NCI-H510A (cell line): ENCODE results near the gene CLDN24.
A peak's percentile ranks its signal among the peaks of the same experiment; 100 is the strongest.

Experiments used
- DNase-seq: peaks from one replicate; lab custom pipeline; 2025; lab: John Stamatoyannopoulos, UW

CLDN24 gene

DNA sequence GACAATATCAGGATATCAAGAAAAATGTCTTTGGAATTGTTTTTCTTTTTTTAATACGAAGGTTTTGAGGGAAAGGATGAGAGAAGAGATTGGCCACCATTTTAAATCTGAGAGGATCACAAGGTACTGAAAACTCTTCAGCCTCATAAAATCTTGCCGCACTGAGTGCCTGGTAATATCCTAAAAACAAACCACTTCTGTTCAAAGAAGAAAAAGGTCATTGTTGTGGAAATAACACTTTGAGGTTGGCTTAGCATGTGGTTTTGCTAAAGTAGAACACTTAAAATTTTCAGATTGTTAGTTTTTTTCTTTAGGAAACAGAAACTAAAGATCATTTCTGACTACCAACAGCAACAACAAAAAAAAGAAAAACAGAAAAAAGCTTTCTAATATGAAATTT is 1.1 kb downstream of the CLDN24 start:
- DNase-seq: no peak

GRCh38 chr4:183320211-183321059 is 1.8 kb downstream of the CLDN24 start, which contains the start of gene CLDN22:
TSS of gene CLDN22 (minus strand) at chr4:183320276. CDS start at chr4:183320218, 58 bp downstream.
- DNase-seq: no peak

DNA sequence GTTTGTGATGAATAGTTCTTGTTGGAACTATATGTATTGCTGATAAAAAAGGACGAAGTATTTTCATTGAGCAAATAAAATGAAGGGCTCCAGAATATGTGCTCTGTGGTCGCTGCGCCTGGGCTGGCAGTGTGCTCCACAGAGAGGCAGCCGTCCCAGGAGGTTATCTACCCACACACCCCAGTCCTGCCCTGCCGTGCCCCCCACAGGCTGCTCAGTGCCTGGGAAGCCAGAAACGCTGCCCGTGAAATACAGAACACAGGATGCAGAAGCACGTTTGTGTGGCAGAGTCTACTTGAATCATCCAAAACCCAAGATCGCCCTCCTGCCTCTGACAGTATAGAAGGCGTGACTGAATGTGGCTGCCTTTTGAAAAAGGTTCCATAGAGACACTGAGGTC is 3.6 kb downstream of the CLDN24 start:
- no peak for DNase-seq

DNA sequence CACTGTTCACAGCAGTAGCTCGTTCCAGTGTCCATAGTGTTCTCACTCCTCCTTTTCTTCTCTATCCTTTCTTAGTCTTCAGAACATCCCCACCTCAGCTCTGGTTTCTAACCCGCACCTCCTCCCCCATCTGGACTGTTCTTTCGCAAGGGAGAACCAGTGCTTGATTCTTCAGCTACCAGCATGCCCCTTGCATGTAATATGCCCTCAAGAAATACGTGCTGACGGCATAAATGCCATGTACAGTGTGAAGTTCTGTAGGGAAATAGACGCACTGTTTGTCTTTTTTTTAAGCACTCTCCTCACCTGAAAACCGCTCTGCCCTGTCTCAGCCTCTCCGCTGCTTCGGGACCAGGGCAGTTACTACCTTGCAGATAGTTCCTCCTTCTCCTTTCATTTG is 7.4 kb downstream of the CLDN24 start:
- DNase-seq: no peak

GRCh38 chr4:183314336-183314735 is 7.9 kb downstream of the CLDN24 start:
- DNase-seq: no peak

GRCh38 chr4:183312841-183313240 is 9.4 kb downstream of the CLDN24 start:
- DNase-seq: no peak

- DNase-seq: no peak
These were observed 15.4 kb downstream of the CLDN24 start for GRCh38 chr4:183306811-183307210.

- DNase-seq: no peak
These were observed 17.7 kb downstream of the CLDN24 start for GRCh38 chr4:183304538-183304937.

GRCh38 chr4:183304067-183304466 is 18.2 kb downstream of the CLDN24 start:
- no peak for DNase-seq

DNA sequence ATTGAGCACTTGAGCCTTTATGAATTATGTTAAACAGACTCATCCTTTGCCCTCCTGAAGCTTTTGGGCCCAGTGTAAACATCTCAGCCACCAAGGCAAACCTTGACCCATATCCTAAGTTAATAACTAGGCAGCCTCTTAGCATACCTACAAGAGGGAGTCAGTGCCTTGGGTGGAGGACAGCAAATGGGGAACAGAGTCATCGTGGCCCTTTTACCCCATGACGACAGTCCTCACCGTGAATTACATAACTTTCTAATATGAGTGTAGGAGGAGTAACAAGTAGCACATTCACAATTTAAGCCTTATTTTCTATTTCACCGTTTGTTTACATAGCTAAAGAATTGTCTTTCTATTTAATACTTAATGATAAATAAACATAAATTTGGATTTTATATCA is 18.9 kb downstream of the CLDN24 start:
- DNase-seq: no peak

DNA sequence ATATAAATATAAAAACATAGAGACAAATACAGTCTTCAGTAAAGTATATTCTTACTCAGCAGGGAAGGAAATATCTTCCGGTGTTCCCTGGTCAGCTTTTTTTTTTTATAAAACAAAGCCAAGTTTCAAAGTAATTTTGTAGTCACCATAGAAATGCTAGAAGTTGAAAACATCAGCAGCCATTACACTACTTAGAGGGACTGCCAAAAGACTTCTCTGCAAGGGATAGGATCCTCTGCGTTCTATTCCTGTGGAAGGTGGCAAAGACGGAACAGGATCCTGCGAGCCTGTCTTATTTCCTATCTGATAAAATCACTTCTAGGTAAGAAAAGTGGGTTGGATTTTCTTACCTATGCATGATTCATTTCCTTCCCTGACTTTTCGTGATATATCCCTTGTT is 21.6 kb downstream of the CLDN24 start:
- no peak for DNase-seq

DNA sequence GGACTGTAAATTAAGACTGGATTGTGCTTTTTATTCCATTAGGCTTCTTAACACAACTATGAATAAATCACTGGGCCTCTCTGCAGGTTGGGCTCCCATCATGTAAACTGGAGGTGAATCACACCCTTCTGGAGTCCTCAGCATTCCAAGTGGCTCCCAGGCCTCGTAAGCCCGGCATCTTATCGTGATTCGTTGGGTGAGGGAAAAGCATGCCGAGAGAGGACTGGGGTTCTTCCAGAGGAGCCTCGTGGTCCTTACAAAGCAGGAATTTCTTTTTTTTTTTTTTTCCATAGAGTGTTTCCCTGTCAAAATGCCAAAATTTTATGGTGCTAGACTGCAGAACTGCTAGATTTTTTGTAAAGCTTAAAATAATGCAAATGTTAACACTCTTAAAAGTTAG is 22.2 kb downstream of the CLDN24 start:
- no peak for DNase-seq

GRCh38 chr4:183299464-183299863 is 22.8 kb downstream of the CLDN24 start:
- DNase-seq: no peak

- DNase-seq: no peak
These were observed 24.6 kb downstream of the CLDN24 start for GRCh38 chr4:183297675-183298074.

GRCh38 chr4:183295711-183296110 is 26.5 kb downstream of the CLDN24 start:
- DNase-seq: no peak

GRCh38 chr4:183291070-183291469 is 31.2 kb downstream of the CLDN24 start:
- peak; percentile 48 for DNase-seq

GRCh38 chr4:183289688-183290087 is 32.5 kb downstream of the CLDN24 start:
- DNase-seq: no peak

- no peak for DNase-seq
These were observed 33.3 kb downstream of the CLDN24 start for GRCh38 chr4:183288955-183289354.

DNA sequence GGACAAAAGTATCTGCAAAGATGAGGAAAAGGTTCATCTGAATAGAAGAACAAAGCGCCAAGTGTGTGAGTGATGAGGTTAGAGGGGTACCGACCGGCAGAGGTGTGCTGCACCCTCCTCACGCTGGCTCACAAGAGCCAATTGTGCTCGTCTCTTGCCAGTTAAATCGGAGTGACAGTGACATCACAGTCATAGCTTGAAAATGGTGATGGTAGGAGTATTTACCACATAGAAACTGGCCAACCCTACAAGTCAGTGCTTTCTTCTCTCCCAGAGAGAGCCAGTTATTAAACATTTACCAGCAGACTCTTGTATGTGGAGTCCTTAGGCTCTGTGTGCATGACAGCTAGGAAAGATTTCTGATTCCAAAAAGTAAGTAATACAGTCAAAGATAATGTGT is 34.5 kb downstream of the CLDN24 start:
- no peak for DNase-seq

- no peak for DNase-seq
These were observed 34.9 kb downstream of the CLDN24 start for GRCh38 chr4:183287309-183287659.

GRCh38 chr4:183286590-183287308 is 35.5 kb downstream of the CLDN24 start:
- no peak for DNase-seq

- no peak for DNase-seq
These were observed 36.3 kb downstream of the CLDN24 start for GRCh38 chr4:183285886-183286285.

GRCh38 chr4:183284965-183285364 is 37.3 kb downstream of the CLDN24 start:
- no peak for DNase-seq
